HG02852 (cell line): ENCODE results near the gene MLF1.

Experiments
- ATAC-seq: cut with Tn5 transposase; IDR thresholded peaks from one replicate; pipeline ENCODE4 v1.9.1; 2021; ENCODE audit warnings: mild to moderate bottlenecking, moderate library complexity; ENCODE audit not compliant: unreplicated experiment

The MLF1 gene

DNA sequence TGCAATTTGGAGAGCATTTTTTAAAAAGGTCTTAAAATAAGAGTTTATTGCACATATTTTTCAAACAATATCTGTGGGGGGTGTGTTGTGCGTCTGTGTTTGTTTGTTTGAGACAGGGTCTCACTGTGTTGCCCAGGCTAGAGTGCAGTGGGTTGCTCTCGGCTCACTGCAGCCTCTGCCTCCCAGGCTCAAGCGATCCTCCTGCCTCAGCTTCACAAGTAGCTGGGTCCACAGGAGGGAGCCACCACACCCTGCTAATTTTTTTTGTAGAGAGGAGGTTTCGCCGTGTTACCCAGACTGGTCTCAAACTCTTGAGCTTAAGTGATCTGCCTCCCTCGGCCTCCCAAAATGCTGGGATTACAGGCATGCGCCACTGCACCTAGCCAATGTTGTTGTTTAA lies 2.7 kb downstream of the MLF1 start:
- ATAC-seq = no peak

DNA sequence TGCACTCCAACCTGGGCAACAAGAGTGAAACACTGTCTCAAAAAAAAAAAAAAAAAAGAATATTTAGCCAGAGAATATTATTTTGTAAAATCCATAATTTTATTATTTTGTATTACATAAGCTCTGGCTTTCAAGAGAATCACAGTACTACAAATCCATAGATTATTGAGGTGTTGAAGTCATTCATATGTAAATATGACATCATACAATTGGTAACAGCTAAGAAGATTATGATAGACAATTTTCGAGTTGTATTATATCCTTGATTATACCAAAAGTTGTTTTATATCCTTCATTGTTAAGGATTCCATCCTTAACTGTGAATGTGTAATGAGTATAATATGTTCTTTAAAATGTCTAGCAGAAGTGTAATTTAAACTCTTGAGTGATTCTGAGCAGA lies 3.7 kb downstream of the MLF1 start:
- ATAC-seq = no peak

DNA sequence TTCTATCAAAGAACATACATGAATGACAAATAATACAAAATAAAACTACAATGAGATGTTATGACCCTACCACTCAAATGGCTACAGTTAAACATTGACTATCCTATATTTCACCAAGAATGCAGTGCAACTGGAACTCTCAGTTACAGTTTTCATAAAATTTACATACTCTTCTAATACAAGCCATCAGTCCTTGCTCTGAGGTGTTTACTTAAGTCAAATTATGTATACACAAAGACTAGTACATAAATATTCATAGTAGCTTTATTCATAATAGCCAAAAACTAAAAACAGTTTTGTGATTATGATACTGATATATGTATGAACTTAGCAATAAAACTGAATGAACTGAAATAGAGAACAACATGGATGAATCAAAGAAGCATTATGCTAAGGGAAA lies 19.2 kb downstream of the MLF1 start:
- ATAC-seq = no peak

DNA sequence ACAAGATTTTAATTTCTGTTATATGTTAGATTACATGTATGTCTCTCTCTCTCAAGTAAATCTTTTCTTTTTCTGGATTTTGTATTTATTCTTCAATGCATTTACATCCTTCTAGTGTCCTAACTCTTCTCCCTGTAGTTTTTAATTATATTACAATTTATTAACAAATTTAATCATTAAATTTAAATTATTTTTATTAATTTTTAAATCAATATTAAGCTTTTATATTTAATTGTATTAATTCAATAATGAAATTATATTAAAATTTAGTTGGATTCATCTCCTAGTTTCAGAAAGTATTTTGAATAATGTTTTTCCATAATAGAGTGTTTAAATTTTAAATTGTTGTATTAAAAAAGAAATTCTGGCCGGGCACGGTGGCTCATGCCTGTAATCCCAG lies 29.8 kb downstream of the MLF1 start:
- ATAC-seq = no peak

DNA sequence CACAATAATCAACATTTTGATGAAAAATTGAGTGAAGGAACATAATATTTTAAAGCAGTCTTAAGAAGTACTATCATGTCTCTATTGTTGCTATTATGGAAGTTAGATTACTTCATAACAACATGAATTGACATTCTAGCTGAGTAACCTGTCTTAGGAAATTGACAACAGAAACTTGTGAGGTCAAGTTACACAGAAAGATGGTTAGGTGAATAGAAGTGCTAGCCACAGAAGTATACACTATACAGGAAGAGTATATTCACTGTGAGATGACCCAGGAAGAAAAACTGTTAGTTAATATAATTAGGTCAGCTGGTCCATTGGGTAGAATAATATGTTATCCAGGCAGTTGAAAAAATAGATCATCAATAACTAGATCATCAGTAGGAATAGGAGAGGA lies 31.2 kb downstream of the MLF1 start:
- ATAC-seq = no peak

DNA sequence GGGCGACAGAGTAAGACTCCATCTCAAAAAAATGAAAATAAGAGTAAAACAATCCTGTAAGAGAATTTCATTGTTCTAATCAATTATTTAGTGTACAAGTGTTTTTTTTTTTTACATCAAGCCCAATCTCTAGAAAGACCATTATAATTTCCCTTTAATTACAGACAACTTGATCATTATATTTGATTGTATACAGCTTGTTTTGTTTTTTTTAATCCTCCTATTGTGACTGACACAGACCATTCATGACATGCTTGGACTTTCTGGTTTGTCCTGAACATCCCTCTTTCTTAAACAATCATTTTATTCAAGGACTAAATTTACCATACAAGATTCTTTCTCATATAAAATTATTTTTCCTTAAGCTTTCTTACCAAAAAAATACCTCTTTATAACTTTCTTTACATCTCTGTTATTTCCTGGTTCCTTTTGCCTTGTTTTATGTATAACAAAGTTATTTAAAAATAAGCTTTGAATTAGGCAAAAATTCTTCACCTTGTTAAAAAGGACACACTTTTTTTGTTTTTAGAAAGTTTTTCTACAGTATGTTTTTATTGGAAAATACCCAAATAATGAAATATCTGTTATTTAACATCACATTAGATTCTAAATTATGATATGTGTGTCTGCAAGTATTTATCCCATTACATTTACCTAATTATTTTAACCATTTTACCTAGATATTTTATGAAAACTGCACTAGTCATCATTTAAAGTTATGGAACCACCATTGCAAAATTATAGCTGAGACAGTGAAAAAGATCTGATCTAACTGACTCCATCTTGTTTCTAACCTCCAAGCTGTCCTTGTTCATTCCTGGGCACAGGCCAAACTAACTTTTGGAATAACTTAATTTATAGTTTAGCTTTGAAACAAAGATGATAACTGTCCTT lies 47.2 kb downstream of the MLF1 start:
- no peak for ATAC-seq

DNA sequence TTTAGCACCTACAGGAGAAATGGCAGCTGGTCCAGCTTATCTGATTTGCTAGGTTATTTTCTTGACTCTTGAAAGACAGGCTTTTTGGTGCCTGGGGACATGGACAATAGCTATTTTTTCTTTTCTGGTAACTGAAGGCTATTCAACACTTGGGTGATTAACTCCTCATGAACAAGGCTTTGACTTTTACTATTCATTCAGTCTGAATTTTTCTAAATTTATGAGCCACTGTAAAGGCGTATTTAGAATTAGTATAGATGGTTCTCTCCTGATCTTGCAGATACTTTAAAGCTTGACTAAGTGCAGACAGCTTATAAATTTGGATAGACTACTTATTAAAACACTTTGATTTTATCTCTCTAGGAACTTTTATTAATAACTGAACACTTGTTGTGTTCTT lies 54.9 kb downstream of the MLF1 start:
- no peak for ATAC-seq

DNA sequence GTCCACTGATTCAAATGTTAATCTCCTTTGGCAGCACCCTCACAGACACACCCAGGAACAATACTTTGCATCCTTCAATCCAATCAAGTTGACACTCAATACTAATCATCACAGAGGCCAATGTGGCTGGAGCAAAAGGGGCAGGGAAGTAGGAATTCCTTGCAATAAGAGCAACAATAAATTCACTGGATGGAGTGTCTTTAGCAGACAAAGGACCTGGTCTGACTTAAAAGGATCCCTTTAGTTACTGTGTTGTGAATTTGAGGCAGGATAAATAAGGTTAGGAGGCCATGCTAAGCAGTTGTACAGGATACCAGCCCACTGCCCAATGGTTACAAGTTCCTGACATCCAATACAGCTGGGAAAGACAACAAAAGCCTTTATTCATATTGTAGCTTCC lies 61.0 kb downstream of the MLF1 start:
- ATAC-seq = no peak

DNA sequence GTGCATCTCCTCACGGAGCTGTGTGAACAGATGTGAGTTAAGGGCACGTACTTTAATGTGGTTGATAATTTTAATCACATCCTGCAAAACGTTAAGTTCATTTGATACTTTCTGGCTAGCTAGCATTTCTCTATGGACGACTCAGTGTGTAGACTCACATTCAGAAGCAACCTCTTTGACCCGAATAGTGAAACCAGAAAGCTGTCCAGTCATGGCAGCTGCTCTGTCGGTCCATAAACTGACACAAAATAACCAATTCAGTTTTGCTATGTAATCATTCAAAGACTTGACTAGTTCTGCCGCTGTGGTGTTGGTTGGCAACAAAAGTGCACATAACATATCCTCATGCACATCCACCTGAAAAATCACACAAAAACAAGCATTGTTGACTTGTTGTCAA lies 69.7 kb downstream of the MLF1 start:
- no peak for ATAC-seq

DNA sequence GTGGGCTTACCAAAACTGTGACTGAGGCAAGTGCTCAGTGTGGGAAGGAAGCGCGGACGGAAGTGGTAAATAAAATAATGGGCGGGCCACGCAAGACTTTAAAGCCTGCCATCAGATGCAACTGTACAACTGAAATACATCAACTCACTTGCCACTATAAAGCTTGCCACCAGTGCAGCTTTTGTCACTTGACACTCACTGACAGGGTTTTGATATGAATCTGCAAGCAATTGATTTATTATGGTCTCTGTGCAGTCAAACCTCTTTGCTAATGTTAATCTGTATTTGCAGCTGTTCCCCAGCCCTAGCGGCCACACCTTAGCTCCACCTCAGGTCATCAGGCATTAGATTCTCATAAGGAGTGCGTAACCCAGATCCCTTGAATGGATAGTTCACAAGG lies 71.0 kb downstream of the MLF1 start:
- ATAC-seq = no peak

DNA sequence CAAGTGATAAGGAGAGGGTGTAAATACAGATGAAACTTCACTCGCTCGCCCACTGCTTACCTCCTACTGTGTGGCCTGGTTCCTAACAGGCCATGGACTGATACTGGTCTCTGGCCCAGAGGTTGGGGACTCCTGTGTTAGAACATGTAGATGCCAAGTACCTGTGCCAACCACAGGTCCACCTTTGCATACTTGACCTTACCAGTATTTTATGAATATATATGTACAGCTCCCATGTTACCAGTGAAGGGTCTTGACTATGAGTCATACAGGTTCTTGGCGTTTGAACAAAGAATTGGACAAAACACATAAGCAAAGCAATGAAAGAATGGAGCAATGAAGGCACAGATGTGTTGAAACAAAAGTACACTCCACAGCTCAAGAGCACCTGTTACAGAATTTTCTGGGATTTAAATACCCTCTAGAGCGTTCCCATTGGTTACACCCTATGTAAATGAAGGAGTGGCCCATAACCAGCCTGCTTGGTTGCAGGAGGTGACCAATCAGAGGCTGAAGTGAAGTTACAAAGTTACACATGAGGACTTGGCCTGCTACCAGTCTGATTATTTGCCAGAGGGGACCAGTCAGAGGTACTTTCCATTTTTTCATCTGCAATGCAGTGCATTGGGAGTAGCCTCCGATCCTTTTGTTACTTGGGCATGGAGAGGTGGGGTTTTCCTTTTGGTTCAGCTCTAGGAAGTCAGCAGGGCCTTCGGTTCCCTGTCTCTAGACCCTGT lies 71.6 kb downstream of the MLF1 start:
- ATAC-seq = no peak

DNA sequence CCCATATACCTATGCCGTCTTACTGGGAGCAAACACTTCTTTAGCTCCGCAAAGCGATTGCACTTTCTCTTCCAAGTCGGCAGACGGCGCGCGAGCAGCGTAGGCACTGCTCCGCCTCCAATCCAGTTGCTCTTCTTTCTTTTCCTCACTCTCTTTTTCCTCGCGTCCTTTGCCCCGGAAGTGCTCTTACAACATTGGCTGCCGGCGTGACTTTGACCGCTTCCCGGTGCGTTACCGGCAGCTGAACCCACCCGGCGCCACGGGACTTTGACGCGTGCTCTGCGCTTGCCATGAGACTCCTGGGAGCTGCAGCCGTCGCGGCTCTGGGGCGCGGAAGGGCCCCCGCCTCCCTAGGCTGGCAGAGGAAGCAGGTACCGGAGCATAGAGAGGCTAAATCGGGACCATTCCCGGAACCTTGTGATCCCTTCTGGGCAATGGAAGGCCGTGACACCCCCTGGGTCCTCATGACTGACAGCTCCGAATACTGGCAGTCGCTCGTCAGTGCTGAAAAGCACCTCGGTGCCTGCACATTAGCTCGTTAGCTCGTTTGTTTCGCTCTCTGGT lies 73.4 kb downstream of the MLF1 start, which contains the start of gene GFM1:
GFM1 (plus strand) TSS at position 183 of the 564 bp plus-strand sequence; CDS start at position 291, 108 bp downstream.
- peak; percentile 98 for ATAC-seq

DNA sequence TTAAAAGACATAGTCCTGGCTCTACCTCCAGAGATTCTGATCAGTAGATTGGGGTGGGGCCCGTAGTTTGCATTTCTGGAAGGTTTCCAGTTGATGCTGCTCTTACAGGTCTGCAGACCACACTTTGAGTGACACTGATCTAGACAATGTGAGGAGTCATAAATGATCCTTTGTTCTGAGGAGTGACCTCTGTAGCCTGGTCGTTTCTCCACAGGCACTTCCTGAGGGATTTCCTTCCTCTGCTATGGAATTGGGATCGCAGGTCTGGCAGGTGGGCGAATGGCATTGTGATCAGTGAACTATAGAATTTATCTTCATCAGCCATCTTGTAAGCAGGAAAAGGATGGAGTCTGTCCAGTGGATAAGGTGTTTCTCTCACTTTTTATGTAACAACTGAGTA lies 78.8 kb downstream of the MLF1 start:
- ATAC-seq = no peak

DNA sequence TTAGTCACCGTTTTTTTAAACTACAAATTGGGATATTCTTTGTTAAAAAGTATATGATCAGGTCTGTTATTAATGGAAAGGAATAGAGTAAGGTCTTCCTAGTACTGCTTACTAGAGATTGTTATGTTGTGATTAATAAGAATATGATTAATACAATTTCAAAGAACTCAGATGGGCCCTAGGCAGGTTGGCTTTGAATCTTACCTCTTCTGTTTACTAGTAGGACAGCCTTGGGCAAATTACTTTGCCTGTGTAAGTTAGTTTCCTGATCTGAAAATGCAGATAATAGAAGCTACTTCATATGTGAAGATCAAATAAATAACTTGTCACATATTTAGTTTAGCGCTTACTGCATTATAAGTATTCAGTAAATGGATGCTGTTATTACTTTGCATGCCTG lies 80.2 kb downstream of the MLF1 start:
- no peak for ATAC-seq

DNA sequence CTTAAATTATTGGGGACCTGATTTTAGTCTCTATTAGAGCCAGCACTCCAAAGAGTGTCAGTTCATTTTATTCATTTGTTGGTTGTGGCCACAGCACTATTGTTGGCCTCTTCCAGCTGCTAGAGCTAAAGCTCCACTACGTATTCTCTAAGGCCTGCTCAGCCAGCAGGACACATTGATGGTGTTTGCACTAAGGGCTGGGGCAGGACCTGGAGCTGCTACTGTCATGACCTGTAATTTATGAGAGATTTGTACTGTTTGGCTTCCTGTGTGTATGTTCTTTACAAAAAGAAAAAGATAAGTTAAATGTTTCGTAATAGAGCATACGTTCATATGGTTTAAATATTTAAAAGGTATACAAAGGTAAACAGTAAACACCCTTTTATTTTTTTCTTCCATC lies 81.5 kb downstream of the MLF1 start:
- ATAC-seq = no peak
